Epithelial cell of proximal tubule (primary cell): ENCODE results near the gene U2AF1L4. TPM values are rescaled to one million over a fixed set of nuclear protein-coding genes. Genes with fewer than 3 reads are reported as not detected.
"Not testable (repeated sequence)": the region's sequence is repeated elsewhere in the genome, so short reads cannot be mapped to it uniquely, and the experiment has no call there.

Experiments used
- DNase-seq: peaks from one replicate; pipeline ENCODE4 v3.0.0-alpha.2; 2011; ENCODE audit warnings: low read depth
- H3K4me3 ChIP-seq: 2 replicates; pipeline ENCODE4 v1.5.1; 2011; ENCODE audit warnings: low read depth, mild to moderate bottlenecking, low read length
- CTCF ChIP-seq: conservative IDR thresholded peaks from 2 replicates; pipeline ENCODE4 v1.5.1; 2012; ENCODE audit warnings: low read depth, mild to moderate bottlenecking, low read length
- total RNA-seq: library from RNA; depleted of rRNA; stranded (reverse); fragments of >200 nt; gene quantifications from 2 replicates; pipeline ENCODE4 v1.2.3, GENCODE V29; 2015

The U2AF1L4 gene
- total RNA-seq, 1 donor from 2014 or later = 5.9 TPM

GRCh38 chr19:35727053-35727955 lies 17.9 kb downstream of the U2AF1L4 start:
- DNase-seq = no peak
- no peak overlapping the region for H3K4me3 ChIP-seq
- no peak for TF ChIP-seq CTCF

GRCh38 chr19:35725216-35725861 lies 19.9 kb downstream of the U2AF1L4 start:
- H3K4me3 ChIP-seq = no peak overlapping the region
- no peak for DNase-seq
- TF ChIP-seq CTCF = no peak

- H3K4me3 ChIP-seq = no peak overlapping the region
- TF ChIP-seq CTCF = no peak
- DNase-seq = no peak
Measured at GRCh38 chr19:35724560-35724959, 20.7 kb downstream of the U2AF1L4 start.

- not testable (repeated sequence) for H3K4me3 ChIP-seq, DNase-seq
Measured at GRCh38 chr19:35724132-35724531, 21.1 kb downstream of the U2AF1L4 start.

GRCh38 chr19:35723671-35724070 lies 21.5 kb downstream of the U2AF1L4 start:
- no peak for DNase-seq
- no peak for TF ChIP-seq CTCF
- no peak overlapping the region for H3K4me3 ChIP-seq

- H3K4me3 ChIP-seq = no peak overlapping the region
- no peak for TF ChIP-seq CTCF
- no peak for DNase-seq
Measured at GRCh38 chr19:35722897-35723296, 22.3 kb downstream of the U2AF1L4 start.

GRCh38 chr19:35722461-35722860 lies 22.8 kb downstream of the U2AF1L4 start:
- DNase-seq = no peak
- no peak overlapping the region for H3K4me3 ChIP-seq
- TF ChIP-seq CTCF = no peak
